Daoy (cell line): ENCODE measurements around the gene TAF1C. TPM values are rescaled to one million over a fixed set of nuclear protein-coding genes. Genes with fewer than 3 reads are reported as not detected.
"Not testable (repeated sequence)": the region's sequence is repeated elsewhere in the genome, so short reads cannot be mapped to it uniquely, and the experiment has no call there.

Experiments used
- DNase-seq: peaks from one replicate; pipeline ENCODE4 v3.0.0-alpha.2; 2015; ENCODE audit warnings: low read depth
- total RNA-seq: library from RNA; depleted of rRNA; stranded (reverse); fragments of >200 nt; shearing (Covaris generic); gene quantifications from 2 replicates; pipeline ENCODE4 v1.2.3, GENCODE V29; 2014; rRNA removed

The TAF1C gene, protein sequence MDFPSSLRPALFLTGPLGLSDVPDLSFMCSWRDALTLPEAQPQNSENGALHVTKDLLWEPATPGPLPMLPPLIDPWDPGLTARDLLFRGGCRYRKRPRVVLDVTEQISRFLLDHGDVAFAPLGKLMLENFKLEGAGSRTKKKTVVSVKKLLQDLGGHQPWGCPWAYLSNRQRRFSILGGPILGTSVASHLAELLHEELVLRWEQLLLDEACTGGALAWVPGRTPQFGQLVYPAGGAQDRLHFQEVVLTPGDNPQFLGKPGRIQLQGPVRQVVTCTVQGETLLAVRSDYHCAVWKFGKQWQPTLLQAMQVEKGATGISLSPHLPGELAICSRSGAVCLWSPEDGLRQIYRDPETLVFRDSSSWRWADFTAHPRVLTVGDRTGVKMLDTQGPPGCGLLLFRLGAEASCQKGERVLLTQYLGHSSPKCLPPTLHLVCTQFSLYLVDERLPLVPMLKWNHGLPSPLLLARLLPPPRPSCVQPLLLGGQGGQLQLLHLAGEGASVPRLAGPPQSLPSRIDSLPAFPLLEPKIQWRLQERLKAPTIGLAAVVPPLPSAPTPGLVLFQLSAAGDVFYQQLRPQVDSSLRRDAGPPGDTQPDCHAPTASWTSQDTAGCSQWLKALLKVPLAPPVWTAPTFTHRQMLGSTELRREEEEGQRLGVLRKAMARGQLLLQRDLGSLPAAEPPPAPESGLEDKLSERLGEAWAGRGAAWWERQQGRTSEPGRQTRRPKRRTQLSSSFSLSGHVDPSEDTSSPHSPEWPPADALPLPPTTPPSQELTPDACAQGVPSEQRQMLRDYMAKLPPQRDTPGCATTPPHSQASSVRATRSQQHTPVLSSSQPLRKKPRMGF
- total RNA-seq = 15.1 and 20.9 TPM in 2 replicates

DNA sequence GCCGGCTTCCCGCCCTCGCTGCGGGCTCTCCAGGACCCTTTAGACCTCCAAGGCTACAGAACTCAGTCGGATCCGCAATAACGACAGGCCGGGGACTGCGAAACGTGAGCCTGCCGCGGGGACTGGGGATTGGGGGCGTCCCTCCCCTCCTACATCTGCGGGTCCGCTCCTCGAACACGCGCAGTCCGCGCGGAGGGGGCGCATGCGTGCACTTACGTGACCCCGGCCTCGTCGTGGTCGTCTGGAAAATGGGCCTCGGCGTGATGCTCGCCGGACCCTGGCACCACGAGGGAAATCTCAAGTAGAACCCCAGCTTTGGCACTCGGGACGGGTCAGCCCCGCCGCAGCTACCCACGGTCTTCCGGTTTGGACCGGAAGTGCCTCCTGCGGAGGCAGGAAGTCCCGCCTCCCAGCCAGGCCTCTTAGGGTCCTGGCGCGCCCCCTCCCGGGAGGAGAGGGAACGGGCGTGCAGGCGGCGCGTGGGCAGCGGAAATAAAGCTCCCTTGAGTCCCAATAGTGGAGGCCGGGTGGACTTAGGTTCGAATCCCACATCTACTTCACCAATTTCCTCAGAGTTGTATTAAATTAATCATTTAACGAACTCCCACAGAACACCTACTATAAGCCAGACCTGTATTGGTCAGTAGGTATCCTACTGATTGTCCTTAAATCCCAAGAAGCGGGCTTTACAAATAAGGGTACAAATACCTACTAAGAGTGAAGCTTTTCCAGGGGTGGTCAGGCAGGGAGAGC lies at the start of gene TAF1C:
Gene TAF1C, minus strand, starts transcription at position 373 of the 753 bp plus-strand sequence. CDS start 2,069 bp downstream, outside the sequence.
- DNase-seq = peak; percentile 92

DNA sequence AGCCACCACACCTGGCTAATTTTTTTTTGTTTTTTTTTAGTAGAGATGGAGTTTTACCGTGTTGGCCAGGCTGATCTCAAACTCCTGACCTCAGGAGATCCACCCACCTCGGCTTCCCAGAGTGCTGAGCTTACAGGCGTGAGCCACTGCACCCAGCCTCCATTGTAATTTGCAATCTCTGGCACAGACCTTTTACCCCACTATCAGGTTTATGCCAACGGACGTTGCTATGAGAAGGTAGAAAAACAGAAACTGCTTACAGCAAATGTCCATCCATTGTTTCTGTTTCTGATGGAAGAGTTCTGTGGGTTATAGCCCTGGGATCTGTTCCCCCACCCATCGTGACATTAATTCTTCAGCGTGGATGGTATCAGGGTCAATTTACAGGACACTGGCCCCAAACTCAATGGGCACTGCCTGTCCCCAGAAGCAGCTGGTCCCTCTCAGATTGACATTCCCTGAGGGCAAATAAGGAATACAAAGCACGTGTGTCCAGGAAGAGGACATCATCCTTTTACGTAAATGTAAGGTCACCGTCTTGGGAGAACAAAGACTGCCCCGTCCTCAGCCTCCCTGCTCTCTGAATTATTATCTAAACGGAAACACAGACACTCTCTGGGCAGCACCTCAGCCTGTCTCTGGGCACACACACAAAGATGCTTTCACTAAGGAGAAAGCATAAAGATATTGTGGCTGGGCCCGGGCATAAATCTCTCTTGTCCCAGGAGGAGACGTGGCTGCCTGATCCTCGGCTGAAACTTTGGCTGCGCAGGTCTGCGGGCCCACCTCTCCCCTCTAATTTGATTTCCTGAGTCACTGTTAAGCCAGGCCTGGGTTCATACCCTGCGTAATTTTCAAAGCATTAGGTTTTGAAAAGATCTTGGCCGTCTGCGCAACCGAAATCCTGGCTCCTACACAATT lies 47.7 kb upstream of the TAF1C start:
- no peak for DNase-seq

DNA sequence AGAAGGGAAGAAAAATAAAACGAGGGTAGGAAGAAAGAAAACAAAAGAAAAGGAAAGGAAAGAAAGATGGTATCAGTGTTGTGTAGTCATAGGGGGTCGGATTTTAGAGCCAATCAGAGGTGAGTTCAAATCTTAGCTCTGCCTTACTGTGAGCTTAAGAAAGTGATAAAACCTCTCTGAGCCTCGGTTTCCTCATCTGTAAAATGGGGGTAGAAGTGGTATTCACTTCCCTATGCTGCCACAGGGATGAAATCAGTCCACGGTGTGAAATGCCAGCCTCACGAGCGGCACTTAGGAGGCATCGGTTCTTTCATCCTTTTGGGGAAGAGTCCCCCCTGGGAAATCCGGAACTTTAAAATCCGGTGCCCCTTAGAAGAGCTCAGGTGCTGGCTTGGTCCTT lies 46.9 kb upstream of the TAF1C start:
- no peak for DNase-seq

DNA sequence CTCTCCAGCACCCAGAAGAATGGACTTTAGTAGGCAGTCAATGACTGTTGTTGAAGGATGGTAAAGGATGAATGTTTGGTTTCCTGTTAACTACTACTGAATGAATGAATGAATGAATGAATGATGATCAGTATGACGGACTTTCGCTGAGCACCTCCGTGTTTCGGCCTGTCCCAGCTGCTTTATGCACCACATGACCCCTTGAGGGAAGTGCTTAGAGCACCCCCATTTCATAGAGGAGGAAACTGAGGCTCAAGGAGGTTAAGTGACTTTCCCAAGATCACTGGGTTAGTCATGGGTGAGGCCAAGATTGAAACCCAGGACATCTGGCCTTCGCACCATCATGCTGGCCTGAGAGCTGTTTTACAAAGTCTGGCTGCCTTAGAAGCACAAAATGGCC lies 46.1 kb upstream of the TAF1C start:
- no peak for DNase-seq

DNA sequence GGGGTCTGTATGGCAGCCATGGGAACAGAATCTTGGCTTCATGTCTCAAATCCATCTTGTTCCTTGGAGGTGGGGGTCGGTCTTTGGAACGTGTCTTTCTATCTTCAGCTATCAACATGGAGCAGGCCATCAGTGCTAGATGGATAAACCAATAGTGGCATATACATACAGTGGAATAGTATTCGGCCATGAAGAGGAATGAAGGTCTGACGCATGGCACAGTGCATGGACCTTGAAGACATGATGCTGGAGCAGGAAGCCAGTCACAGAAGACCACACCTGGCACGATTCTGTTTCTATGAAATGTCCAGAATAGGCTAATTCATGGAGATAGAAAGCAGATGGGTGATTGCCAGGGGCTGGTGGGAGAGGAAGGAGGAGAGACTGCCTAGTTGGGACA lies 45.2 kb upstream of the TAF1C start:
- no peak for DNase-seq

DNA sequence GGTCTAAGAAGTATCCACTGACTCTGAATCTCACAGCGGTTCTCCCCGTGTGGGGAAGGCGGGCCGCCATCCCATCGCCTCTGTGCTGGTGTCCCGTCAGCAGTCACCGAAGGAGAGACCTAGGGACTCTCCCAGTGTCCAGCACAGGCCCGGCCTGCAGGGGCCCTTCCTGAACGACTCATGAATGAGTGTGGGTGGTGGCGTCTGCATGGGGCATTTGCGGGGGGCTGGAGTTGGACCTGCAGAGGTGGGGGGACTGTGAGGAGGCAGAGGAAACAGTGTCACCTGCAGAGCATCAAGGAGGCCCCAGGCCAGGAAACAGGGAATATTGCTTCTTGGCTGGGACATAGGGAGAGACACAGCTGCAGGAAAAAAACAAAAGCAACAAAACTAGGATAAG lies 42.6 kb upstream of the TAF1C start:
- DNase-seq = no peak

DNA sequence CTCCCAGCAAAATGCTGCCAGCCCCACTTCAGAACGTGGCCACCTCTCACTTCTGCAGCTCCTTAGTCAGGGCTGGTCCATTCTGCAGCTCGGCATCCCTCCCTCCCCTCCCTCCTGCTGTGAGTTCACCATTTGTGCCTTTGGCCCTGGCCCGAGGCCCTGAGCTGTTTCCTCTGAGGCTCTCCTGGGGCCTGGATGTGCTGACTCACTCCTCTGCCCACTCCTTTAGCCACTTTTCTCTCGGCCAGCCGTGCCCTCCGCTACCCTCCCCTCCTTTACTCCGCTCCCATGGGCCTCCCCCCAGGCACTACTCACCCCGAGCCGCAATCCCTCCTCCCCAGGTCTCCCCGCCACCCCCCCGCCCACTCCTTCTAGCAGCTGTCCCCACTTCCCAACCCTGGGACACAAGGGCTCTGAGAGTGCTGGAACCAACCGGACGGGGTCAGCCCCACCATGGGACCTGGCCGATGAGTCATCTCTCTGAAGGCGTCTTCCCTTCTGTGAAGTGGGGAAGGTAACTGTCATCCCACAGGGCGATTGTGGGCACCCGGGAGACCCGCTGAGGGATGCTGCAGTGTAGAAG lies 41.5 kb upstream of the TAF1C start:
- peak; percentile 88 for DNase-seq

DNA sequence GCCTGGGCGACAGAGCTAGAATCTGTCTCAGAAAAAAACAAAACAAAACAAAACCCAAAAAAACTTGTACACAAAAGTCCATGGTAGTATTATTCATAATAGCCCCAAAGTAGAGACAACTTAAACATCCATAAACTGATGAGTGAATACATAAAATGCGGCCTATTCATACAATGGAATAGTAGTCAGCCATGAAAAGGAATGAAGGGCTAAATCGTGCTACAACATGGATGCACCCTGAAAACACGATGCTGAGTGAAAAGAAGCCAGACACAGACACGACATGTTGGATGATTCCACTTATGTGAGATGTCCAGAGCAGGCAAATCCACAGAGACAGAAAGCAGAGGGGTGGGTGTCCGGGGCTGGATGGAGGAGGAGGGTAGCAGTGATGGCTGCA lies 40.7 kb upstream of the TAF1C start:
- DNase-seq = no peak

DNA sequence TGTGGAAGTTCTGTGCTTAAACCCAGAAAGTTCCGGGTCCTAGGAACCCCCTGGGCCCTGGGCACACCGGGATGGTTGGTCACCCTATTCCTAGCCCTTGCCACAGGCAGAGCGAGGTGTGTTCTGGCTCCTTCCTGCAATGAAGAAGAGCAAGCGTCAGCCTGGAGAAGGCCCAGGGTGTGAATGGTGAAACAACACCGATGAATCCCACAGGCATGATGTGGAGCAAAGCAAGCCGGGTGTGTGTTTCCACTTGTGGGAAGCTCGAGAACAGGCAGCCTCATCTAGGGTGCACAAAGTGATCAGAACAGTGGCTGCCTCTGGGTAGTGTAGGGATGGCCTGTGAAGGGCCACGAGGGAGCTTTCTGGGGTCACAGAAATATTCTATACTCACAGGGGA lies 39.2 kb upstream of the TAF1C start:
- DNase-seq = no peak

DNA sequence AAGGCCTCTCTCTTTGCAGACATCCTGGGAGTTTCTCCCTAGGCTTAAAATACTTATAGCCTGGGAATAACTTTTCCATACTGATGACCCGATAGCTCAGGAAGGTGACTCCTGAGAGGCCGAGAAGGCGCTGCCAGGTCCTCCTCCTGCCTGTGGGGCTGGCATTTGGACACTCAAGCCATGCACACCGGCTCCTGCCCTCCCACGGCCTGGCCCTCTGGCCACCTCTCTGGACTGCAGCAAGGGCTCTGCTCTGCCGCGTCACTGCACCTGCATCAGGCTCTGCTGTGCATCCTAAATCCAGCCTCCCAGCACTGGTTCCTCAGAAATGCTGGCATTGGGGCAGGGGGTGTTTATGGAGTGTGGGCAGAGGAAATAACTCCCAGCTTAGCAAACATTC lies 38.7 kb upstream of the TAF1C start:
- no peak for DNase-seq

DNA sequence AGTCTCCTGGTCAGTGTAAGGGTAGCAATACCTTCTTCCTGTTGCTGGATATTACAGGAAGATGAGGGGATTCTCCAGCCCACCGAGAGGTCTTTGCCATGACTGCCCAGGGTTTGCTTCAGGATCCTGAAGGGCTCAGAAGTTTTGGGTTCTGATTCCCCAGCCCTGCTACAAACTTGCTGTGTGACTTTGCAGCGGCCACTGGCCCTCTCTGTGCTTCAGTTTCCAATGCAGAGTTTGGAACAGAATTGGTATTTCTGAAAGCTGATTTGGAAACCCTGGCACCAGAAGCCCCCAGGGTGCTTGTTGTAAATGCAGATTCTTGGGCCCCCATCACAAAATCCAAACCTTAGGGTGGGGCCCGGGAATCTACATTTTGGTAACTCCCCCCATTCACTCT lies 38.3 kb upstream of the TAF1C start:
- no peak for DNase-seq

DNA sequence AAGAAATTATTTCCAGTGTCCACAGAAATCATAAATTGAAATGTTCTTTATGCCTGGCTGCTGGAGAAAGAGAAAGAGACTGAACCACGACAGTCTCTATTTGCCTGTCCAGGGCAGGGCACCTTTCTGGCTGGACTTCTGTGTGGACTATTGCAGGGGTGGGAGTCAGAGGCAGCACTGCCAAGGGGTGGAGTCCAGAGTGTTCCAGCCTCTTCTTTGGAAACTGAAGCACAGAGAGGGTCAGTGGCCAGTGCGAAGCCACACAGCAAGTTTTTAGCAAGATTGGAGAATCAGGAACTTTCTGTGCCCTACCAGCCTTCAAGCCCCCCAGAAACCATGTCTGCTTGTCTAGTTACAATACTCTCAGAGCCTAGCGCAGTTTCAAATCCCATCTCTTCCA lies 37.7 kb upstream of the TAF1C start:
- DNase-seq = no peak

DNA sequence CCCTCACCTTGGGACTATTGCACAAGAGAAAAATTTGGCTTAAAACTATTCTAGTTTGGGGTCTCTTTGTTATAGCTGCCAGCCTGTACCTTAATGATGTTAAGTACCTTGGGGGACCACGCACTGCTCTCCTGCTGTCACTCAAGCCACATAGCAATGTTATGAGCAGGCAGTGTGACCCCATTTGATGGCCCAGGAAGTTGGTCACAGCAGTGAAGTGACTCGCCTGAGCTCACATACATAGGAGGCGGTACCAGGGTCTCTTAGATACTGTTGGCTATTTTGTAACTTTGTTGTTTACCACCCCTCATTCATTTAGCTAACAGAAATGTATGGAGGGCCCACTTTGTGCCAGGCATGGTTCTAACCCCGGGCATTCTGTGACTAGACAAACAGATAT lies 36.6 kb upstream of the TAF1C start:
- DNase-seq = no peak

DNA sequence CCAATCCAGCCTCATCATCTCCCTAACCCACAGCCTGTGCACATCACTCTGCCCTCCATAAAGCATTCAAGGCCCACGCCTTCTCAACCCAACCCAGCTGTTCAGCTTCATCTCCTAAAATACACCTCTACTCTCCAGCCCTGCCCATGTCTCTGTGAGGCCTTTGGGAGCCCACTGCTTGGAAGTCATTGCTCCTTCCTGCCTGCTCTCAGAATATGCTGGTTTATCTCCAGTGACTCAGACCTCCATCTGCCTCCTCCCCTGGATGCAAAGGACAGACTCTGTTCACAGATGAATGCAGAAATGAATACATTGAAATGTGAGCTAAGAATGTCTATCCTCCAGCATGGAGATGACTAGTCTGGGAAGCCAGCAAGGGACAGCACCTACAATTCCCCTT lies 34.0 kb upstream of the TAF1C start:
- peak; percentile 37 for DNase-seq

DNA sequence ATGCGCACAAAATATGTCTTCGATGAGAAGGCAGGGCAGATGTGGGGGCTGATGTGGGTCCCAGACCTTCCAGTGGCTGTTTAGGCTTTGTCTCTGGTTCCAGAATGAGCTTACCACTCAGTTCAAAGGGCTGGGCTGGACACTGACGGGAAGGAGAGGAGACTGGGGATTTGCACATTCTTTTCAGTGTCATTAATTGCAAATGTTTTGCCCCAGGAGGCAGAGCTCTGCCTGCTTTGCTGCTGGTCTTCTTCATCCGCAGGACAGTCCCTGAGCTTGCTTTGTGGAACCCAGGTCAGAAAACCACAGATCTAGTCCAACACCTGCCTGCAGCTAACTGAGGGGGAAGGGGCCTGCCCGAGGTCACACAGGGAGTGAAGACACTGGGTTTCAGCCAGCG lies 32.1 kb upstream of the TAF1C start:
- DNase-seq = no peak

DNA sequence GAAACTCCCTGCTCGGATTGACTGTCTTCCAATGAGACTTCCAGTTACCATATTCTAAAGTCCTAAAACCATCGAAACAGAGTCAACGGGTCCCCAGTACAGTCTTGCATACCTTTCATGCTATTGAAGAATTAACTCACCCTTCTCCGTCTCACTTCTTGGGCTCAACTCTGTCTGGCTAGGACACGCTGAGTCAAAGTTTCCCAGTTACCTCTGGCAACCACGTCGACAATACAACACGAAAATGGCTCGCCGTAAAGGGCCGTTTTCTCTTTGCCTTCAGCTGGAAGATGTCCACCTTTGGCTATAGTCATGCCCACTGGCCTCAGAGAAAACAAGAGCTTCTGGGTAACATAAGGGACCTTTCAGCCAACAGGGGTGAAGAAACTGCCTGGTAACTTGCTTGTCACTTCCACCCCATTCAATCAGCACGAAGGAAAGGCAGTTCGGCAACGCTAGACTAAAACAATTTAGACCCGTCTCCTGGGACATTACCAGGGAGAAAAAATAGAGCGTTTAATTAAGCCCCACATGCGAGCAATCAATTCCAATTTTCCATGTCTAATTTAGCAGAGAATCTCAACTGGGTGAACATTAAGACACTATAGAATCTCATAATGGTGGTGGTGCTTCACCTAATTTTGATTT lies 31.4 kb upstream of the TAF1C start:
- DNase-seq = no peak

DNA sequence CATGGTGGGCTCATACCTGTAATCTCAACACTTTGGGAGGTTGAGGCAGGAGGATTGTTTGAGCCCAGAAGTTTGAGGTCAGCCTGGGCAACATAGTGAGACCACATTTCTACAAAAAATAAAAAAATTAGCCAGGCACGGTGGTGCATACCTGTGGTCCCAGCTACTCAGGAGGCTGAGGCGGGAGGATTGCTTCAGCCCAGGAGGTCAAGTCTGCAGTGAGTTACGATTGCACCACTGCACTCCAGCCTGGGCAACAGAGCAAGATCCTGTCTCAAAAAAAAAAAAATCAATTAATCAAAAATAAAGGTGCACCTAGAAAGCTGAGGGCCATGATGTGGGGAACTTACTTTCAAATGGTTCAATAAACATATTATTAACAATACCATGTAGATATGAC lies 29.3 kb upstream of the TAF1C start:
- DNase-seq = not testable (repeated sequence)

DNA sequence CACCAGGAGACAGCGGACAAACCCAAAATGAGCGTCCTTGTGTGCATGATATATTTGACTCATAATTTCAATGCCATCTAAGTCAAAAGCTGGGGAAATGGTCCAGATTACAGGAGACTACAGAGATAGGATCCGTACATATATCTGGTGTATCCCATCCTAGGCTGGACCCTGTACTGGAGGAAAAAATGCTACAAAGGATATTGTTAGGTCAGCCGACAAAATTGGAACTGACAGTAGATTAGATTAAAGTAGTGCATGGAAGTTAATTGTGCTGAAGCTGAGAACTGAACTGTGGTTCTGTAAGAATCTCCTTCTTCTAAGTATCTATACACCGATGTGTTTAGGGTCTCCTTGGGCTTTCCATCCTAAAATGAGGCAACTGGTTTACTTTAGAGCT lies 28.7 kb upstream of the TAF1C start:
- DNase-seq = no peak

DNA sequence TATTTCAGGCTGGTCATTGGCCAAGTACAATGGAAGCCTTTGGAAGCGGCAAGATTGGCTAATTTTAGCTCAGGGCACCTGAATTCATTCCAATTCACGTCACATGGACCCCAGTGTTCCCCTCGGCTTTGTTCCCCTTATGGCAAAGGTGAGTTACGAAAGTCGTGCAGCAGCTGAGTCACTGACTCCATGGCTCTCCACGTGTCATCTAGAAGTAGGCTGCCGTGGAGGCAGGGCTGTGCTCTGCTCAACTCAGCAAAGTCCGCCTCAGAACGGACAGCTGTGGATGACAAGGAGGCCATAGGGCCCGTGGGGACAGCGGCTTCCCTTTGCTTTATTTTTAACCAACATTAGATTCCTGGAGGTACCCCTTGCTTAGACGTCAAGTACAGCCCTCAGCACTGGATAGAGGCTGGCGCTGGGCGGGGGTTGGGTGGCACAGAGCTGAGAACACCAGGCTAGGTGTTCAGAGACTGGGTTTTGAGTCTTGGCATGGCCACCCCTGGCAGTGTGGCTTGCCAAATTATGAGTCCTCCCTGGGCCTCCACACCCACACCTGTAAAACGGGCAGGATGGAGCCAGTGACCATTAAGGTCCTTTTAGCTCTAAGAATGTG lies 27.7 kb upstream of the TAF1C start:
- DNase-seq = no peak

DNA sequence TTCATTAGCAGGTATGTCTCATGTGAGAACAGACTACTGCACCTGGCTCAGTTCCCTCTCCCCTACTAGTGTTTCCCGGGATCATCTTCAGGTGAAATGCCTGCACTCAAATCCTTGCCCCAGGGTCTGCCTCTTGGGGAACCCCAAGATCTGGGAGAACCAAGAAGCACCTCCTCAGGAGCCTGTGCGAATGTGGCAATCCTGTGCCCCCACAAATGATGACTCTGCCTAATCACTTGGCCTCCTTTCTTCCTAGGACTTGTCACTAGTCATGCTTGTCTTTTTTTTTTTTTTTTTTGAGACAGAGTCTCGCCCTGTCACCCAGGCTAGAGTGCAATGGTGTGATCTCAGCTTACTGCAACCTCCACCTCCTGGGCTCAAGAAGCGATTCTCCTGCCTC lies 25.8 kb upstream of the TAF1C start:
- DNase-seq = no peak
